CD14-positive monocyte (primary cell): Measurements from ENCODE around the gene RER1. TPM values are rescaled to one million over a fixed set of nuclear protein-coding genes. Genes with fewer than 3 reads are reported as not detected.

Experiments used
- DNase-seq, 3 donors: peaks; one replicate each; pipeline ENCODE4 v3.0.0-alpha.2; 2011 to 2022
- H2AFZ ChIP-seq: 2 replicates; pipeline ENCODE4 v1.6.0; 2012; ENCODE audit warnings: mild to moderate bottlenecking, low read depth, low read length, inconsistent platforms; ENCODE audit not compliant: insufficient read depth, poor library complexity, severe bottlenecking
- H3K27ac ChIP-seq, 2 donors: 1 replicate in 1 of 2; 2 replicates in 1 of 2; pipeline ENCODE4 v1.5.1; 2012 to 2013; ENCODE audit warnings: low read length in 2 of 2, control low read depth in 1 of 2, inconsistent platforms in 1 of 2, low read depth in 1 of 2, mild to moderate bottlenecking in 1 of 2
- H3K27me3 ChIP-seq, 2 donors: one replicate each; pipeline versions ENCODE4 v1.6.0 to v1.6.1; 2011 to 2013; ENCODE audit warnings: low read length in 2 of 2; ENCODE audit not compliant: control insufficient read depth in 2 of 2, insufficient read depth in 2 of 2
- H3K36me3 ChIP-seq, 2 donors: replicated peaks in 1 of 2; 1 replicate in 1 of 2; 2 replicates in 1 of 2; pipeline versions ENCODE4 v1.5.1 to v1.6.1; 2012 to 2013; ENCODE audit warnings: low read length in 2 of 2, control low read depth in 1 of 2, inconsistent platforms in 1 of 2, mild to moderate bottlenecking in 1 of 2; ENCODE audit not compliant: insufficient read depth in 2 of 2, control insufficient read depth in 1 of 2
- H3K4me1 ChIP-seq, 2 donors: 1 replicate in 1 of 2; 2 replicates in 1 of 2; pipeline versions ENCODE4 v1.5.1 to v1.6.1; 2012 to 2013; ENCODE audit warnings: low read length in 2 of 2, control low read depth in 1 of 2, inconsistent platforms in 1 of 2, mild to moderate bottlenecking in 1 of 2, moderate library complexity in 1 of 2; ENCODE audit not compliant: insufficient read depth in 2 of 2, control insufficient read depth in 1 of 2
- H3K4me2 ChIP-seq: replicated peaks from 2 replicates; pipeline ENCODE3; 2012; ENCODE audit warnings: low read length, moderate library complexity, mild to moderate bottlenecking; ENCODE audit not compliant: poor library complexity, severe bottlenecking; ENCODE audit errors: extremely low read depth
- H3K4me3 ChIP-seq, 3 experiments: fragments of 200-600 bp in 1 of 3; sonication (generic) in 1 of 3; replicated peaks in 1 of 3; 1 replicate in 2 of 3; 2 replicates in 1 of 3; pipeline ENCODE4 v1.5.1; 2011 to 2013; ENCODE audit warnings: low read length in 3 of 3, mild to moderate bottlenecking in 3 of 3, control low read depth in 2 of 3, low read depth in 2 of 3, inconsistent platforms in 1 of 3, moderate library complexity in 1 of 3
- H3K79me2 ChIP-seq: 2 replicates; pipeline ENCODE4 v1.6.0; 2012; ENCODE audit warnings: mild to moderate bottlenecking, control low read depth, inconsistent platforms, low read length, moderate library complexity; ENCODE audit not compliant: insufficient read depth
- H3K9ac ChIP-seq: 2 replicates; pipeline ENCODE4 v1.6.0; 2017; ENCODE audit warnings: low read length, mild to moderate bottlenecking; ENCODE audit not compliant: insufficient read depth, poor library complexity, severe bottlenecking
- H3K9me3 ChIP-seq, 2 donors: replicated peaks in 1 of 2; 1 replicate in 1 of 2; 2 replicates in 1 of 2; pipeline versions ENCODE4 v1.5.1 to v1.6.1; 2012 to 2013; ENCODE audit warnings: low read length in 2 of 2, control low read depth in 1 of 2; ENCODE audit not compliant: control insufficient read depth in 1 of 2, insufficient read depth in 1 of 2
- H4K20me1 ChIP-seq: 2 replicates; pipeline ENCODE4 v1.6.0; 2012; ENCODE audit warnings: mild to moderate bottlenecking, low read length, control low read depth, moderate library complexity; ENCODE audit not compliant: insufficient read depth
- H3K27ac Mint-ChIP-seq, 7 donors: one replicate each; pipeline ENCODE4 v1.8.0; 2020; ENCODE audit warnings: mild to moderate bottlenecking in 7 of 7, mixed read lengths in 7 of 7, moderate library complexity in 6 of 7, inconsistent platforms in 2 of 7
- H3K27me3 Mint-ChIP-seq, 3 donors: one replicate each; pipeline ENCODE4 v1.8.0; 2021 to 2022; ENCODE audit warnings: low read depth in 3 of 3, mild to moderate bottlenecking in 3 of 3, mixed read lengths in 3 of 3, moderate library complexity in 3 of 3, inconsistent platforms in 1 of 3
- H3K36me3 Mint-ChIP-seq, 2 donors: one replicate each; pipeline ENCODE4 v1.8.0; 2020; ENCODE audit warnings: mixed read lengths in 2 of 2, inconsistent platforms in 1 of 2, mild to moderate bottlenecking in 1 of 2
- H3K4me1 Mint-ChIP-seq: one replicate; pipeline ENCODE4 v1.8.0; 2020; ENCODE audit warnings: mild to moderate bottlenecking, mixed read lengths
- H3K4me3 Mint-ChIP-seq, 2 donors: one replicate each; pipeline ENCODE4 v1.8.0; 2020; ENCODE audit warnings: mild to moderate bottlenecking in 2 of 2, mixed read lengths in 2 of 2, moderate library complexity in 1 of 2
- H3K9me3 Mint-ChIP-seq, 7 donors: one replicate each; pipeline ENCODE4 v1.8.0; 2020 to 2022; ENCODE audit warnings: mixed read lengths in 7 of 7, mild to moderate bottlenecking in 6 of 7, moderate library complexity in 6 of 7, inconsistent platforms in 2 of 7
- CTCF ChIP-seq: fragments of 200-600 bp; IDR thresholded peaks from one replicate; pipeline ENCODE4 v1.8.0; 2022; ENCODE audit warnings: antibody characterized with exemption, mild to moderate bottlenecking
- WGBS: methylation state at CpG from one replicate; pipeline ENCODE4 v1.1.5; 2013; ENCODE audit warnings: missing lambda C conversion rate; ENCODE audit not compliant: insufficient coverage; 5-methylcytosine and 5-hydroxymethylcytosine counted together
- intact Hi-C, 2 donors: fragments of 100-400 bp; cut with micrococcal nuclease; formaldehyde crosslinking; loops; one replicate each; pipeline versions ENCODE4 v1.15.0 to v1.15.1; 2023
- polyA plus RNA-seq, 3 donors: library from polyadenylated mRNA; depleted of rRNA in 1 of 3; unstranded in 2 of 3; stranded (reverse) in 1 of 3; fragments of 300-500 nt in 2 of 3; fragments of >200 nt in 1 of 3; fragmentation: Illumina TruSeq in 2 of 3; gene quantifications; 1 replicate in 2 of 3; 2 replicates in 1 of 3; pipeline ENCODE4 v1.2.3, GENCODE V29; 2012 to 2021

RER1 gene
- polyA plus RNA-seq, 3 donors: 98.3 to 235 (median 193) TPM

DNA sequence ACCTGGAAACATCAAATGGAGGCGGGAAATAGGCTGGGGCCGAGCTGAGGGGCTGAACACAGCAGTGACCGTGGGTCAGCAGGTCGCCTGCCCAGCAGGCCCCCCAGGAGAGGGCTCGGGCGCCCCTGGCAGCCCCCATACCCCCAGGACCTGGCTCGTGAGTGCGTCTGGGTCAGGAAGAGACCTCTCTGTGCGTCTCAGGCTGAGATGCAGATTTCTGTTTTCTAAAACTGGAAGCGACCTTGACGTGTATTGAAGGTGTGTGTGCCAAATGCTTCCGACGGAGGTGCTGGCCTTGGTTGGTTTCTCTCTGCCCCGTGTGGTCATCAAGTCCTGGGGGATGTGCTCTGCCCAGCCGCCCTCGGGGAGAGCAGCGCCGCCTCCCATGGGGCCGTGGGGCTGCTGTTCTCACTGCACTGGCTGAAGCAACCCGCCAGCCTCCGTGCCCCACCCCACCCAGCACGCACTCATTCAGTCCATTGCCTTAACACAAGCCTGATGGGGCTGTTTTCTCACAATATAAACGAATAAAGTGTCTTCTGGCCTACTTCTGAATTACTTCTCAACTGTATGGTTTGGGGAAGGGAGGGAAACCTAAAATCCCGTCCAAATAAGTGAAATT is 13.4 kb downstream of the RER1 start:
- Histone ChIP-seq H3K79me2 (peaks cover 8% of the 10 kb centered on the region), H3K27me3 (no peaks in the 10 kb centered on the region), H3K4me3 (no peak overlapping the region), H3K4me2 (no peak overlapping the region), H3K36me3 (peaks cover 46 to 59% of the 10 kb centered on the region in 2 donors), H2AFZ (no peak overlapping the region), H3K4me1 (no peaks in the 10 kb centered on the region), H3K9me3 (no peaks in the 10 kb centered on the region), H3K27ac (peak overlapping the region in 1 of 2 donors; percentile 26), H4K20me1 (peaks cover 46% of the 10 kb centered on the region), H3K9ac (no peak overlapping the region)
- H3K4me1 Mint-ChIP-seq: no peaks in the 10 kb centered on the region
- no peaks in the 10 kb centered on the region for H3K27me3 Mint-ChIP-seq
- no peak for TF ChIP-seq CTCF
- no peak for DNase-seq
- H3K4me3 Mint-ChIP-seq: no peak overlapping the region
- intact Hi-C loops: no loop called here
- WGBS: 95% methylated on average over 20 of the region's 24 CpGs
- H3K27ac Mint-ChIP-seq: peak overlapping the region in 2 of 7 donors; percentile 23 to 63
- H3K36me3 Mint-ChIP-seq: peaks cover 56 to 79% of the 10 kb centered on the region in 2 donors
- no peaks in the 10 kb centered on the region for H3K9me3 Mint-ChIP-seq

DNA sequence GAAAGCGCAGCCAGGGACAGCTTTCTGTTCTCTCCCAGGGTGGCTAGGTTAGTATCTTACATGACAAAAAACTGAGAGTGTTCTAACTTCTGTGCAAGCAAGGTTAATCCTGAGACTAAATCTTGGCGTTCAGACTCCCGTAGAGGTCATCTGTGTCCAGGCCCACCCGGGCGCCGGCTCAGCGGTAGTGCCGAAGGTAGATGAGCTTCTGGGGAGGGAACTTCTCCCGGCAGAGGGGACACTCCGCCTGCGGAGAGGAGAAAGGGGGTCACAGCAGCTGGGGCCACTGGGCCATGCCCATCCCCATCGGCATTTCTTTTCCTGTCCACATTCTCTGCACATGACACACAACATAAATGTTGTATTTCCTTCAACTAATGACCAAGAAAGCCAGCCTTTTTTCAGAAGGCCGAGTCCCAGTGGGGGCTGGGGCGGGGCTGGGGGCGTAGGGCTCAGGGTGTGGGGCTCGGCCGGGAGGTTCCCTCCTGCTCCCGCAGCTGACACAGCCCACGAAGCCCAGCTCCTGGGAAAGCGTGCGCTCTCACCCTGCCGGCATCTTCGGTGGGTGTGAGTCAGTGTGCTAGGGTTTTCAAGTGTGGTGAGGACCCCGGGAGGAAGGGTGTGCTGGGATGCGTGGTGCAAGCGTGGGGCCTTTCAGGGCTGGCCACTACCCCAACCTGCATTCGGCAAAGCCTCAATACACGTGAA is 14.1 kb downstream of the RER1 start:
- H3K27ac Mint-ChIP-seq: peak overlapping the region in 4 of 7 donors; percentile 23 to 87 (median 66)
- H3K36me3 Mint-ChIP-seq: peaks cover 50 to 72% of the 10 kb centered on the region in 2 donors
- 96% methylated on average over 16 of the region's 28 CpGs for WGBS
- no peak for DNase-seq
- H3K27me3 Mint-ChIP-seq: peaks cover 0 to 3% (median 2%) of the 10 kb centered on the region in 3 donors
- Histone ChIP-seq H3K4me1 (no peaks in the 10 kb centered on the region), H3K27ac (peak overlapping the region in 1 of 2 donors; percentile 26), H3K9ac (no peak overlapping the region), H3K4me3 (no peak overlapping the region), H2AFZ (no peak overlapping the region), H4K20me1 (peaks cover 38% of the 10 kb centered on the region), H3K79me2 (peaks cover 2% of the 10 kb centered on the region), H3K36me3 (peaks cover 39 to 52% of the 10 kb centered on the region in 2 donors), H3K27me3 (no peaks in the 10 kb centered on the region), H3K9me3 (no peaks in the 10 kb centered on the region), H3K4me2 (no peak overlapping the region)
- H3K4me1 Mint-ChIP-seq: no peaks in the 10 kb centered on the region
- TF ChIP-seq CTCF: no peak
- H3K4me3 Mint-ChIP-seq: no peak overlapping the region
- intact Hi-C loops: no loop called here
- H3K9me3 Mint-ChIP-seq: no peaks in the 10 kb centered on the region
